ENCODE data around the gene F9.
"Not testable (repeated sequence)": the region's sequence is repeated elsewhere in the genome, so short reads cannot be mapped to it uniquely, and the experiment has no call there.

DNA sequence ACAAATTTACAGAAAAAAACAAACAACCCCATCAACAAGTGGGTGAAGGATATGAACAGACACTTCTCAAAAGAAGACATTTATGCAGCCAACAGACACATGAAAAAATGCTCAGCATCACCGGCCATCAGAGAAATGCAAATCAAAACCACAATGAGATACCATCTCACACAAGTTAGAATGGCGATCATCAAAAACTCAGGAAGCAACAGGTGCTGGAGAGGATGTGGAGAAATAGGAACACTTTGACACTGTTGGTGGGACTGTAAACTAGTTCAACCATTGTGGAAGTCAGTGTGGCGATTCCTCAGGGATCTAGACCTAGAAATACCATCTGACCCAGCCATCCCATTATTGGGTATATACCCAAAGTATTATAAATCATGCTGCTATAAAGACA, 1.7 kb upstream of the F9 start:
- TF ChIP-seq, protein P1, sequence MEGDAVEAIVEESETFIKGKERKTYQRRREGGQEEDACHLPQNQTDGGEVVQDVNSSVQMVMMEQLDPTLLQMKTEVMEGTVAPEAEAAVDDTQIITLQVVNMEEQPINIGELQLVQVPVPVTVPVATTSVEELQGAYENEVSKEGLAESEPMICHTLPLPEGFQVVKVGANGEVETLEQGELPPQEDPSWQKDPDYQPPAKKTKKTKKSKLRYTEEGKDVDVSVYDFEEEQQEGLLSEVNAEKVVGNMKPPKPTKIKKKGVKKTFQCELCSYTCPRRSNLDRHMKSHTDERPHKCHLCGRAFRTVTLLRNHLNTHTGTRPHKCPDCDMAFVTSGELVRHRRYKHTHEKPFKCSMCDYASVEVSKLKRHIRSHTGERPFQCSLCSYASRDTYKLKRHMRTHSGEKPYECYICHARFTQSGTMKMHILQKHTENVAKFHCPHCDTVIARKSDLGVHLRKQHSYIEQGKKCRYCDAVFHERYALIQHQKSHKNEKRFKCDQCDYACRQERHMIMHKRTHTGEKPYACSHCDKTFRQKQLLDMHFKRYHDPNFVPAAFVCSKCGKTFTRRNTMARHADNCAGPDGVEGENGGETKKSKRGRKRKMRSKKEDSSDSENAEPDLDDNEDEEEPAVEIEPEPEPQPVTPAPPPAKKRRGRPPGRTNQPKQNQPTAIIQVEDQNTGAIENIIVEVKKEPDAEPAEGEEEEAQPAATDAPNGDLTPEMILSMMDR (IDR thresholded peaks at IDR 0.05 in 2 of 3, conservative IDR thresholded peaks at IDR 0.05 in 1 of 3; ENCODE audit: control insufficient read depth in 2 of 3, extremely low read depth in 1 of 3, insufficient read depth in 1 of 3, low read depth in 3 of 3, low read length in 3 of 3): not testable (repeated sequence)
- TF ChIP-seq SUPT20H (IDR thresholded peaks at IDR 0.05; ENCODE audit: borderline replicate concordance, control insufficient read depth, low read depth, low read length); SRF (IDR thresholded peaks at IDR 0.05; ENCODE audit: low read depth in 2 of 2, low read length in 2 of 2); ZSCAN29 (IDR thresholded peaks at IDR 0.05); RUNX3 (IDR thresholded peaks at IDR 0.05; ENCODE audit: low read length); TAF1 (IDR thresholded peaks at IDR 0.05; ENCODE audit: borderline replicate concordance, low read depth, low read length); MYC (IDR thresholded peaks at IDR 0.05; ENCODE audit: insufficient read depth, insufficient read length, insufficient replicate concordance, low read length, severe bottlenecking); RAD21 (IDR thresholded peaks at IDR 0.05; ENCODE audit: insufficient read depth, low read depth, low read length); NFYA (IDR thresholded peaks at IDR 0.05; ENCODE audit: borderline replicate concordance, low read depth, low read length); RCOR1 (conservative IDR thresholded peaks at IDR 0.05; ENCODE audit: low read depth, low read length): not testable (repeated sequence)
- TF ChIP-seq, protein P2, sequence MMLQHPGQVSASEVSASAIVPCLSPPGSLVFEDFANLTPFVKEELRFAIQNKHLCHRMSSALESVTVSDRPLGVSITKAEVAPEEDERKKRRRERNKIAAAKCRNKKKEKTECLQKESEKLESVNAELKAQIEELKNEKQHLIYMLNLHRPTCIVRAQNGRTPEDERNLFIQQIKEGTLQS (IDR thresholded peaks at IDR 0.05; ENCODE audit: borderline replicate concordance, extremely low read depth, low read depth, low read length): not testable (repeated sequence)
- TF ChIP-seq, protein P3, sequence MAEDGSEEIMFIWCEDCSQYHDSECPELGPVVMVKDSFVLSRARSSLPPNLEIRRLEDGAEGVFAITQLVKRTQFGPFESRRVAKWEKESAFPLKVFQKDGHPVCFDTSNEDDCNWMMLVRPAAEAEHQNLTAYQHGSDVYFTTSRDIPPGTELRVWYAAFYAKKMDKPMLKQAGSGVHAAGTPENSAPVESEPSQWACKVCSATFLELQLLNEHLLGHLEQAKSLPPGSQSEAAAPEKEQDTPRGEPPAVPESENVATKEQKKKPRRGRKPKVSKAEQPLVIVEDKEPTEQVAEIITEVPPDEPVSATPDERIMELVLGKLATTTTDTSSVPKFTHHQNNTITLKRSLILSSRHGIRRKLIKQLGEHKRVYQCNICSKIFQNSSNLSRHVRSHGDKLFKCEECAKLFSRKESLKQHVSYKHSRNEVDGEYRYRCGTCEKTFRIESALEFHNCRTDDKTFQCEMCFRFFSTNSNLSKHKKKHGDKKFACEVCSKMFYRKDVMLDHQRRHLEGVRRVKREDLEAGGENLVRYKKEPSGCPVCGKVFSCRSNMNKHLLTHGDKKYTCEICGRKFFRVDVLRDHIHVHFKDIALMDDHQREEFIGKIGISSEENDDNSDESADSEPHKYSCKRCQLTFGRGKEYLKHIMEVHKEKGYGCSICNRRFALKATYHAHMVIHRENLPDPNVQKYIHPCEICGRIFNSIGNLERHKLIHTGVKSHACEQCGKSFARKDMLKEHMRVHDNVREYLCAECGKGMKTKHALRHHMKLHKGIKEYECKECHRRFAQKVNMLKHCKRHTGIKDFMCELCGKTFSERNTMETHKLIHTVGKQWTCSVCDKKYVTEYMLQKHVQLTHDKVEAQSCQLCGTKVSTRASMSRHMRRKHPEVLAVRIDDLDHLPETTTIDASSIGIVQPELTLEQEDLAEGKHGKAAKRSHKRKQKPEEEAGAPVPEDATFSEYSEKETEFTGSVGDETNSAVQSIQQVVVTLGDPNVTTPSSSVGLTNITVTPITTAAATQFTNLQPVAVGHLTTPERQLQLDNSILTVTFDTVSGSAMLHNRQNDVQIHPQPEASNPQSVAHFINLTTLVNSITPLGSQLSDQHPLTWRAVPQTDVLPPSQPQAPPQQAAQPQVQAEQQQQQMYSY (CRISPR knock-in tag; IDR thresholded peaks at IDR 0.05): not testable (repeated sequence)
- TF ChIP-seq, protein P4, sequence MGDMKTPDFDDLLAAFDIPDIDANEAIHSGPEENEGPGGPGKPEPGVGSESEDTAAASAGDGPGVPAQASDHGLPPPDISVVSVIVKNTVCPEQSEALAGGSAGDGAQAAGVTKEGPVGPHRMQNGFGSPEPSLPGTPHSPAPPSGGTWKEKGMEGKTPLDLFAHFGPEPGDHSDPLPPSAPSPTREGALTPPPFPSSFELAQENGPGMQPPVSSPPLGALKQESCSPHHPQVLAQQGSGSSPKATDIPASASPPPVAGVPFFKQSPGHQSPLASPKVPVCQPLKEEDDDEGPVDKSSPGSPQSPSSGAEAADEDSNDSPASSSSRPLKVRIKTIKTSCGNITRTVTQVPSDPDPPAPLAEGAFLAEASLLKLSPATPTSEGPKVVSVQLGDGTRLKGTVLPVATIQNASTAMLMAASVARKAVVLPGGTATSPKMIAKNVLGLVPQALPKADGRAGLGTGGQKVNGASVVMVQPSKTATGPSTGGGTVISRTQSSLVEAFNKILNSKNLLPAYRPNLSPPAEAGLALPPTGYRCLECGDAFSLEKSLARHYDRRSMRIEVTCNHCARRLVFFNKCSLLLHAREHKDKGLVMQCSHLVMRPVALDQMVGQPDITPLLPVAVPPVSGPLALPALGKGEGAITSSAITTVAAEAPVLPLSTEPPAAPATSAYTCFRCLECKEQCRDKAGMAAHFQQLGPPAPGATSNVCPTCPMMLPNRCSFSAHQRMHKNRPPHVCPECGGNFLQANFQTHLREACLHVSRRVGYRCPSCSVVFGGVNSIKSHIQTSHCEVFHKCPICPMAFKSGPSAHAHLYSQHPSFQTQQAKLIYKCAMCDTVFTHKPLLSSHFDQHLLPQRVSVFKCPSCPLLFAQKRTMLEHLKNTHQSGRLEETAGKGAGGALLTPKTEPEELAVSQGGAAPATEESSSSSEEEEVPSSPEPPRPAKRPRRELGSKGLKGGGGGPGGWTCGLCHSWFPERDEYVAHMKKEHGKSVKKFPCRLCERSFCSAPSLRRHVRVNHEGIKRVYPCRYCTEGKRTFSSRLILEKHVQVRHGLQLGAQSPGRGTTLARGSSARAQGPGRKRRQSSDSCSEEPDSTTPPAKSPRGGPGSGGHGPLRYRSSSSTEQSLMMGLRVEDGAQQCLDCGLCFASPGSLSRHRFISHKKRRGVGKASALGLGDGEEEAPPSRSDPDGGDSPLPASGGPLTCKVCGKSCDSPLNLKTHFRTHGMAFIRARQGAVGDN (IDR thresholded peaks at IDR 0.05): not testable (repeated sequence)
